Amniotic epithelial cell (primary cell): ENCODE data around the gene H1-8.

Experiments used
- DNase-seq: peaks from one replicate; pipeline ENCODE4 v3.0.0-alpha.2; 2010; ENCODE audit warnings: low read depth

H1-8 gene

DNA sequence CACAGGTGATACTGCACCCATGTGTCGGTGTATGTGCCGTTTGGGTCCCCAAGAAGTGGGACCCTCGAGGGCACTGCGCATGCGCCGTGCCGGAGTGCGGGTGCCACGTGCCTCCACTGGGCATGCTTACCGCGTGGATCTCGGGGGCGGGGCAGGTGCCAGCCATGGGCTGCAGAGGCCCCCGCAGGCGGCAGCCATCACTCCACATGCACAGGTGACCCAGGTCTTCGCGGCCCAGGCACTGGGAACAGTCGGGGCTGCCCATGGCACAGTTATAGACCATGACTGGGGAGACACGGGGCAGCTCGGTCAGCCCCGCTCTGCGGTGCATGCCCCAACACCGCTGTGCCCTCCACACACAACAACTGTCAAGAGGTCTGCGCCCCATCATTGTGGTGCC, 31.2 kb downstream of the H1-8 start:
- DNase-seq = no peak

DNA sequence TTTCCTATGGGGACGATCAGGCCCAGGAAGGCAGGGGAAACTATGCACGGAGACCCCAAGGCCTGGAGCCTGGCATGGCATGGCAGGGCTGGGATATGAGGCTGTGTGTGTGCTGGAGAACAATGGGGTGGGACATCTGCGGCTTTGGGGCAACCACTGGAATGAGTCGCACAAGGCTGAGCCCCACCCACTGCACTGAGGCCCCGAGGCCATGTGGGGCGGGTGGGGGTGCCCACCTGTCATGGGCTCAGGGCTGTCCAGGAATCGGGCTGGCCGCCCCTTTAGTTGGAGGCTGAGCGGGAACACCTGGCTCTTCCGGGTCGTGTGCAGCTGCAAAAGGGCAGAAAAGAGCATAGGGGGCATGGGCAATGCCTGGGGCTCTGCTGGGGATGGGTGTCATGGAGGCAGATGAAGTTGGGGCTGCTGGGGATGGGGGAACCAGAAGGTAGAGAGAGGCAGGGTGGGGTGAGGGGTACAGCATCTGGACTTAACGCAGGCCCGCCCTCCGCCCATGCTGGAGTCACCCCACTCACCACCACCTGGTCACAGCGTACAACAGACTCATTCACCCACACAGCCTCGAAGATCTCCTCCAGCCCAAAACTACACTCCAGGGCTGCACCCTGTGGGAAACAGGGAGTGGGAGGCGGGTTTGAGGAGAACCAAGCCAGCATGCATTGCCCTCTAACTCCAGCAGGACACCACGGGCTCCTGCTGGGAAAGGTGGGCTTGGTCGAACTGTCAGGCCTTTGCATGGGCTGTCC, 32.4 kb downstream of the H1-8 start:
- no peak for DNase-seq

DNA sequence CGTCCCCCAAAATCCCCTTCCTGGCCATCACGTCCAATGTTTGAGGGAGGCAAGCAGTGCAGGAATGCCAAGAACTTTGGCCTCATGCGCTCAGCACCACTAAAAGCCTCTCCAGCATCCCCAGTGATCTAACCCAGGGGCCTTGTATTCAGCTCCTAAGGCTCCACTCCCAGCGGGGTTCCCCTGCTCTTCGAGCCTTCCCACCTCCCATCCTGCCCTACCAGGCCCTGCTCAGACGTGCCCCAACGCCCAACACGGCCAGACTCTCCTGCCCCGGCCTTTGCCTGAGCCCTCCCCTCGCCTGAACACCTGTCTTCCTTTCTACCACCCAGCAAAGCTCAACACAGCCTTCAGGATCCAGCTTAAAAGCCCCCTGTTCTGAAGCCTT, 33.0 kb downstream of the H1-8 start:
- no peak for DNase-seq

DNA sequence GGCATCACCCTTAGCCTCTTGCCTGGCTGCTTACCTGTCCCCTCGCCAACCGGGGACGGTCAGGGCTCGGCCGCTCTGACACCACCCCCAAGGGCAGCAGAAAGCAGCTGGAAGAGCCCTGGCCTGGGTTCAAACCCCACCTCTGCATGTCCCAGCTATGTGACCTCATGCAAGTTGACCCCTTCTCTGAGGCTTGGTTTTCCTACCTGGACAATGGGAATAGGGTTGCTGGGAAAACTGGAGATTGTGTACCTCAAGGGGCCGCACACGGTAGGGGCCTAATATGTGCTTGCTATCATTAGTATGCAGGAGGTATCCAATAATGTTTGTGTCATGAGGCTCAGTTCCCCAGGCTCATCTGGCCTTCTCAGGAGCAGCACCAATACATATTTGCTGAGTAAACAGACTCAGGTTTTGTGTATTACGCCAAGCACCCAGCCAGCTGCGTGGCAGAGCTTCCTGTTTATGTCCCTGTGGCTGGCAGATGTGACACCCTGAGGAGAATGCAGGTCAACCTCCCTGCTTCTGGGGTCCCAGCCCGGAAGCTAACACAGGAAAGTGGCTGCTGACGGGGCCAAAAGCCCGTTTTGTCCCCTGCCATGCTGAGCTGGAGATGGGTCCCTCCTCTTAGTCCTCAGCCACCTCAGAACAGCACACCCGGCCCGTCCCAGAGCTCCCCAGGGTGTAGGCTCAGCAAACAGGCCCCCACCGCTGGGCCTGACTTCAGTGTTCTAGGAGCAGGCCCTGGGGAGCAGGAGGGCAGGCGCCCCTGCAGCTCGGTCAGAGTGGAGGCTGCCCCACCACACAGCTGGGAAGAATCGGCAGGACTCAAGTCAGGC, 33.8 kb downstream of the H1-8 start:
- DNase-seq = no peak

DNA sequence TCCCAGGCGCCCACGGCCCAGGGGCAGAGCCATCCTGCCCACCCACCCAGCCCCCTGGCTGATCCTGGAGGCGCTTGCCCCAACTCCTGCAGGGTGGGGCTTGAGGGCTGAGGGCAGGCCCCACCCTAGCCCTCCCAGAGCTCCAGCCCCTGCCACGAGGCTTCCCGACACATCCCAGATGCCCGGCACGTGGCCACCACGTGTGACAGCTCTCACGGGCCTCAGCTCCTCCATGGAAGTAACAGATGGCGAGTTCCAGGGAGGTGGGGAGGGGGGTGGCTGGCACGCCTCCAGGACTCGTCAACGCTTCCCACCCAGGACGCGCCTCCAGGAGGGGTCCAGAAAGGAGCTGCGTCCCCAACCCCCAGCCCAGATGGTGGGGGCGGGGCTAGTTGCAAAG, 34.4 kb downstream of the H1-8 start:
- DNase-seq = no peak

DNA sequence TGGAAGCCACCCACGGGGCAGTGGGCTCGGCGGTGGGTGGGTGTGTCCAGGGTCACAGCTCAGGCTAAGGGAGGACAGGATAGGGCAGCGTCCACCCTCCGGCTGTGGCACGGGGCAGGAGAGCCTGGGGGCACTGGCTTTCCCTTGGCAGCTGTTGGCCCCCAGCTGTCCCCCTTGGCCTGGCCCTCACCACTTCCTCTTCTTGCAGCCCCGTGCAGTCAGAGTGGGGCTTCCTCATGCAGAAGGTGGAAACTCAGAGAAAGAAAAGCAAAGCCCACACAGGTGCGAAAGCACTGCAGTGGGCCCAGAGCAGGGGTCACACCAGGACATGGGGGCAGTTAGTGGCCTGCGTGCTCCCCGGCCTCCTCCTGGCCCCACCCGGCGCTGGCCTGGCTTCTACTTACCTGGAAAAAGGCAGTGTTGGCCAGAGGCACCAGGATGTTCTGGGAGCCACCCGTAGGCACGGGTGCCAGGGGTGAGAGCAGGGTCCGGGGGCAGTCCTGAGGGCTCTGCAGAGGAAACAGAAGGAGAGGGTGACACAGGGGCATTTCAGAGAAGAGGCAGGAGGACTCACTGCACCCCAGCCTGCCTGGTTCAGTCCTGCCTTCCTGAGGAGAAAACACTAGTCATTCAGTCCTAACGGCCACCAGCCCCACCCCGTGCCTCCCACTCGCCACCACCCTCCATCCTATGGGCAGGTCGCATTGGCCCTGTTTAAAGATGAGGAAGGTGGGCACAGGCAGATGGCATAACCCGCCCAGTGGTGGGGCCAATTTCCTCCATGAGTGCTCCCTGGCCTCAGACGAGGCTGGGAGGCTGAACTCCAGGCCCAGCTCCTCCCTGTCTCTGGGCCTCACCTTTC, 35.2 kb downstream of the H1-8 start:
- no peak for DNase-seq

DNA sequence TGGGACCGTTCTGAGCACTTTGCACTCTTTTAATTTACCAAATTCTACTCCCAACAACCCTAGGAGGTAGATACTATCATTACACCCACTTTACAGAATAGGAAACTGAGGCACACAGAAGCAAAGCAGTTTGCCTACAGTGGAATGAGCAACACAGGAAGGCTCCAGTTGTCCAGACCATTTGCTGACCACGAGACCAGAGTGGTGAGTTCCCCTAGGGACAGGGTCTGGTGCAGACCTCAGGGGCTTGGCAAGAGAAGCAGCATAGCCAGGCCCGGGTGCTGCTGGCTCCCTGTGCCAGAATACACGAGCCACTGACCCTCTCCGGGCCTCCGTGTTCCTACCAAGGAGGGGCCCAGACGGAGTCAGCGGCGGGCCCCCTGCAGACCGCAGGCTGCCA, 37.0 kb downstream of the H1-8 start:
- no peak for DNase-seq

DNA sequence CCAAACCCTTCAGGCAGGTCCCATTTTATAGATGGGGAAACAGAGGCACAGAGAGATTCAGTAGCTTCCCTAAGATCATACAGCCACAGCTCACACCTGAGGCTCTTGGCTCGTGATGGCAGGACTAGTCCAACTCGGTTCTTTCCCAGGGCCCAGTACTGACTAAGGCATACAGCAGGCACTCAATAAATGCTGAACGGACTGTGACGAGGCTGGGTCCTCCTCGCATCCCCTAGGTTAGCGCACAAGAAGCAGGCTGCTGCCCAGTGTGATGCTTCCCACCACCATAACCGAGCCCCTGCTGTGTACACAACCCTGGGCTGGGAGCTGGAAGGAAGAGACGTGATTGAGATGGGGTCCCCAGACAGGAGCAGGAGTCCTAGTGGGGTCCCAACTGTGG, 38.6 kb downstream of the H1-8 start:
- no peak for DNase-seq

DNA sequence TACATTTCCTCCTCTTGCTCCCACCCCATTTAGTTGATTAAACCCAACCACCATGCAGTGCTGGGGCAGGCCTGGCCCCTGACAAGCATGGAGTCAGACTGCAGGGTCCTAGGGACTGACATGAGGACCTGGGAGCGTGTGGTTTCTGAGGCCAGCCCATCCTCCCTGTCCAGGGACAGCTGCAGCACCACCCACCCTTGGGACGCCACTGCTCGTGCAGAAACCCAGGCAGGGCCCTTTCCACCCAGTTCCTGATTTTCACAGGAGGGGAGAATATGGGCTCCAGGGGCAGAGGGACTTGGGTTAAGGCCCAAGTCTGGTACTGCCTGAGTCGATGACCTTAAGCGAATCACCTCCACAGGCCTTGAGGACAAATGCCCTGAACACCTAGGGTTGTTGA, 39.8 kb downstream of the H1-8 start:
- DNase-seq = no peak

DNA sequence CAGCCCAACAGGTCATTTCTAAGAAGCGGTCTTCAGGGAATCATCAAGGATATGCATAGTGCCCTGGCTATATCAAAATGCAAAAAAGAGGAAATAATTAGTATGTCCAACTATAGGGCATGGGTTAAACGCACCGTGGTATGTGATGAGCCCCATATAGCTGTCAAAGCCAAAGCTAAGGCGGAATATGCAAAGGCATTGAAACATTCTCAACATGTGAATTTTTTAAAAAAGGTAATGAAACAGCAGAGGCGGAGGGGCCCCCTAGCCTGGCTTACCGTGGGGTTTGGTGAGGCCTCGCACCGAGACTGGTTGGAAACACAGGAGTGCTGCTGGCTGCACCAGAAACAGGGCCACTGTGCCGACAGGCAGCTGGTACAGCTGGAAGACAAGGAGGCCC, 40.3 kb downstream of the H1-8 start:
- no peak for DNase-seq

DNA sequence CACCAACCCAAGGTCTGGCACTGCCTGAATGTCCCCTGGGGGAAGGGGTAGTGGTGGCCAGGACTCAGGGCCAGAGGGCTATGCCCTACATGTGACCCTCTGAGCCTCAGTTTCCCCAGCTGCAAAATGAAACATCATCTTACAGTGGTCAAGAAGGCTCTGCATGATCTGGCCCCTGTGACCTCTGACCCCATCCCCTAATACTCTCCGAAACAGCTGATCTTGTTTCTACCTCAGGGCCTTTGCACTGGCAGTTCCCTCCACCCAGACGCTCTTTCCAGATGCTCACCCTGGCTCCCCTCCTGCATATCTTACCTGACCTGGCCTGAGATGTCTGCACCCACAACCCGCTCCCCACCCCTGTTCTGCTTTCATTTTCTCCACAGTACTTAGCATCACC, 41.7 kb downstream of the H1-8 start:
- DNase-seq = no peak

DNA sequence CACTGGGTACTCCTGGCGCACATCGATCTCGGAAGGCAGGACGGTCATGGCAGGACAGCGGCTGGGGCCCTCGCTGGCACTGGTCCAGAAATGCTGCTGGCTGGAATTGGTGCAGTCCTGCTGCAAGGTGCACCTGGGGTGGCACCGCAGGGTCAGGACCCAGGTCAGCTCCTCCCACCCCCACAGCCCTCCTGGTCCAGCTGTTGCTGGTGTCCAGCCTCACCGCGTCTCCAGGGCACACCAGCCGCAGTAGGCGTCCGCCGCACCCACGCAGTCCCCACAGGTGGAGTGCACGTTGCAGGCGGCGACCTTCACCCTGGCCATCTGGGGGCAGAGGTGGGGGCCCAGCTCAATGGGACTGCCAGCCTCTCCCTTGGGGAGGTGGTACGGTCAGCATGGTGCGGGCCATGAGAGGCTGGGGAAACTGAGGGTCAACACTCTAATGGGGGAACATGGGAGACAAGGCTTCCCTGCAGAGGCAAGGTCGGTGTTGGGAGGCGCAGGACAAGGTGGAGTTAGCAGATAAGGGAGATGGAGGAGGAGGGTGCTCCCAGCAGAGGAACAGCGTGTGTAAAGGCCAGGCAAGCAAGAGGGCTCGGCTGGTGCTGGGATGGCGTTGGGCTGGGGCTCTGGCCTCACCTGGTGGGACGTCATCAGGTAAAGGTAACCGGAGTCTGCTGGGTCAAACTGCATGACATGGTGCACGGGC, 43.1 kb downstream of the H1-8 start:
- no peak for DNase-seq

DNA sequence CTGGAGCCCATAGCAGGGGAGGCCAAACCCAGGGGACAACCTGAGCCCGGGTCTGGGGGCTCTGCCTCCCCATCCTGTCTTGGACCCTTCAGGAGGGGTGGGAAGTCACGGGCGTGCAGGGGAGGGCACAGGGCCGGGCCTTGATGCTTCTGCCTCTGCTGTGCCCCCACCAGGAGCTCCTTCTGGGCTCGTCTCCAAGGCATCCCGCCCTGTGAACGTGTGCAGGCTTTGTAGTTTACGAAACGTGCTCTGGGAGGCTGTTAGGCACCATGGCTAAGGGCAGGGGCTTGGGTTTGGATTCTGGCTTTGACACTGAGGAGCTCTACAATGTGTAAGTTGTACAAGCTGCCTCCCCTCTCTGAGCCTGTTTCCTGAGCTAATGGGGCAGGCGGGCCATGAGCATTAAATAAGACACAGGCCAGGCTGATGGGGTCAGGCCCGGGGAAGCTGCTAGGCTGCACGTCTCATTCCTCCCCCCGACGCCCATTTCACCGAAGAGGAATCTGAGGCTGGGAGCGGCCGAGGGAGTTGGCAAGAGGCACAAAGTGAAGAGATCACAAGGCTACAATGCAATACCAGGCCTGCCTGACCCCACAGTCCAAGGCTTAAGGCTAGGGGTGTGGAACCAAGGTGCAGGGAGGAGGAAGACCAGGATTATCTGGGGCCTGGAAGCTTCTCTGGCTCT, 43.9 kb downstream of the H1-8 start:
- DNase-seq = peak; percentile 31

DNA sequence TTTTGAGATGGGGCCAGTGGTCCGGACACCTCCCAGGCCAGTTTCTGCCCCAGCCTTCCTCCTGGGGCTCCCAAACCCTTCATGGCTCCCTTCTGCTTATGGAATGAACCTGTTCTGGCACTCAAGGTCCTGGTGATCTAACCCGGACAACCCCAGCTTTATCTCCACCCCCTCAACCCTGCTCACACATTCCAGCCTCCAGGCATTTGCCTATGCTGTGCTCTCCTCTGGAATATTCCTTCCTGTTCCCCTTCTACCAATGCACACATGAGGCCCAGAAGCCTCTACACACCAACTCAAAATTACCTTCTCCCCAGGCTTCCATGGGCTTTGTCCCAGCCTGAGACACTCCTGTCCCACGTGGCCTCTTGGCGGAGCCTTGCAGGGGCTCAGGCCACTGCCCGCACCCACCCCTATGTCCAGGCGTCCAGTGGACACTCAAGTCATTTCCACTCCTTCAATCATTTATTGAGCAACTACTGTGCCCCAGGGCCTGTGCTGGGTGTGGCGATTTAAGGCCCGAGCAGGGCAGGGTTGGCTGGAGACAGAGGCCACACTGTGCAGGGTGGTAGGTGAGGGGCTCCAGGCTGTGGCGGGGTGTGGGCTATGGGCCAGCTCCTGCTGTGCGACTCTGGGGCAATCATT, 44.7 kb downstream of the H1-8 start:
- no peak for DNase-seq

DNA sequence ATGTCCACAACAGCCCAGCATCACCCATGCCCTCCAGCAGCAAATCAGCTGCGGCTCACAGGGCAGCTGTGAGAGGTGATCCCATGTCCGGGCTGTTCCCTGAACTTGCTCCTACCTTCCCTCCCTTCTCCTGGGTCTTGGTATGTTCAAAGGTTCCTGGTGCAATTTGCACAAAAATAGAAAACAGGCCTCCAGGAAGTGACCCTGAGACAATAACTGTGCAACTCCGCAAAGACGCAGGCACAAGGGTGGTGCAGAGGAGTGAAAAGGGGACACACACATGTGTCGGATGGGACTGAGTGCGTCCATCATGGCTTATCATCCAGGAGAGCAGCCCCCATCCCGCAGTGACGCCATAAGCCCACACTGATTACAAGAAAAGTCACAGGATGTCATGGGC, 47.2 kb downstream of the H1-8 start:
- no peak for DNase-seq

DNA sequence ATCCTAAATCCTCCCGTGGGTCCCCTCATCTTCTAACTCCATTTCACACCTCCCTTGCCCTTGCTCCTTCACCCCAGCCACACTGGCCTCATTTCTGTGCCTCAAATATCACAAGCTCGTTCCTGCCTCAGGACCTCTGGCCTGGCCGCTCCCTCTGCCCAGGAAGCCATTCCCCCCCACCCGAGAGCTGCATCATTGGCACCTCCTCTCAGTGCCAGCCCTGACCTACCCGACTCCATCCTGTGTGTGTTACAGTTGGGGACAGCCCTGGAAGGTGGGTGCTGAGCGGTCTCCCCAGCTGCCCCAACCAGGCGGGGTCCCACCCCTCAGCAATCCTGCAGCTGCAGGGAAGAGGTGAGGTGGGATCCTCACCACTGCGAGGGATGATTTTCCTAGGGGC, 49.0 kb downstream of the H1-8 start:
- no peak for DNase-seq

DNA sequence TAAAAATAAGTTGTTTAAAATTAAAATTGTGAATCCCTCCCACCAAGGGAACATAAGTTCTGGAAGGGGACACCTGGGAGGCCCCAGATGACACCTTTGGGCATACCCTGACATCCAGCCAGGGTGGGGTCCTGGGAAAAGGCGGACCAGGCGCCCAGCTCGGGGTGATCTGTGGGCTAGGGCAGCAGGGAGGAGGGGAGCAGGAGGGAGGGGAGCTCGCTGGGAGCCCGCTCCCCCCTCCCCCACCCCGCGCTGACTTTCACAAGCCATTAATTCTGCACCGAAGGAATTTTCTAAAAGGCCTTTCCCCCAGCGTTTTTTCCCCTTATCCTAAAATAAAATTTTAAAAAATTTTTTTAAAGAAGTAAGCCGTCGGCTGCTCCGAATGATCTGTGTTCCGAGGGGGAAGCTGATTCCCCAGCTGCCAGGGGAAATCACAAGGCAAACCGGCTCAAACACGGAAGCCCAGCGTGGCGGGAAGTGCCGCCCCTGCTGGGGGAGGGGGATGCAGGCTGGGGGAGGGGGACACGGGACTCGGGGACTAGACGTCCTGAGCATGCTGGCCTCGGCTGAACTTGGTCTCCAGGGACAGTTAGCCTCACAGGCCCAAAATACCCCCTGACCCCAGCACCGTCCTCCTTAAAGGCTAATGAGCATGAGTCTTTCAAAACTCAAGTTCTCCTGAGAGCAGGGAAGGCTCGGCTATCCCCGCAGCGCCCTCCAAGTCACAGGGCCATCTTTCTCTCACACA, 49.6 kb downstream of the H1-8 start:
- DNase-seq = no peak

DNA sequence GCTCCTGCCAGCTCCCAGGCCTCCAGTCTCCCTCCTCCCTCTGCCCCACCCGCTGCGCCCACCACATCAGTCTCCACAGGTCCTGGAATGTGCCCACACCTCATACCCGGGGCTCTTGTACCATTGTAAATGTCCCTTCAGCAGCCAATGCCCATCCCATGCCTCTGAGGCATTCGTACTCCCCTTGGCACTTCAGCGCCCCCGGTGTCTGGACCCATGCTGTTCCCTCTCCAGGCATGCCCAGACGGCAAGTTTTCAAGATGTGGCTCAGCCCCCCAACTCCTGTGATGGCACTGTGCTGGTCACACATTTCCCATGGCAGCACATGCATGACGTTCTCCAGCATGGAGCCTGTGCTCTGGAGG, 50.2 kb downstream of the H1-8 start:
- DNase-seq = no peak

DNA sequence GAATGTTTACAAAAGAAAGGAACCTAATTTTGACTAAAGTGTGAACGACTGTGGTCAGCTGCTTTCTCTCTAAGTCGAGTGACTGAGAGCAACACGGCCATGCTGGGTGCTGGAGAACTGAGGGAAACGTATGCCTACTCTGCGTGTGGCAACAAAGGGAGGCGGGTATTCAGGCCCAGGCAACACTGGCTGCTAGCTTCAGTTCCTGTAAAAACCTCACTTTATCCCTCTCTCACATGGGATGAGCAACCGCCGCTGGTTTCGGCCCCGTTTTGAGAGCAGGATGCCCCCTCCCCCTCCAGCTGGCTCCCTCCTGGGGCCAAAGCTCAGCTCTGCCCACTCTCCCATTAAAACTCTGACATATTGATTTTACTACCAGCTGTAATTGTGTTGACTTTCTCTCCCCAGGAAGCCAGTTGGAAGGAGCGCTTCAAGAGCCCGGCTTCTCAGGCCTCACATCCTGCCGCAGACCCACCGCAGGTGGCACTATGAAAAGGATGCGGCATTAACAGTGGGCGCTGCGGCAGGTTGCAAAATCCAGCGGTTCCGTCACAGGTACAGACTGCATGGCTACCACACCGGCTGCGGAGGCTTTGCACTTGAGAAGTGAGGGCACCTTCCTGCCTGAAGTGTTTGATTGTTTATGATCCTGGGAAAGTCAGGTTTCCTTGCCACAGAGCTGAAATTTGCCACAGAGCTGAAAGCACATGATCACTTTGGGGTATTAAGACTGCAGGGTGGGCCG, 50.8 kb downstream of the H1-8 start:
- no peak for DNase-seq

DNA sequence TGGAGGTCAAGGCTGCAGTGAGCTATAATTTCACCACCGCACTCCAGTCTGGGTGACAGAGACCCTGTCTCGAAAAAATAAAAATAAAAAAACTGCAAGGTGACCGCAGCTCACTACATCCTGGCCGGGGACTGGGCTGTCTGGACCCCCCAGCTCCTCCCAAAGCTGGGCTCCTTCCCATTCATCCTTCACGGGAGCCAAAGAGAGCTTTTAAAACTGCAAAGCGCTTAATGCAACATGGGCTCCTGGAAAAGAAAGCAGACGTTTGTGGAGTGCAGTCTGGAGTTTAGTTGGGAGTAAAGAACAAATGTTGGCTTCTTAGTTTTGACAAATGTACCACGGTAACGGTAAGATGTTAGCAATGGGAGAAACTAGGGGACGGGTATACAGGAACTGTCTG, 51.4 kb downstream of the H1-8 start:
- DNase-seq = no peak
